Endodermal cell (in vitro differentiated cells): ENCODE measurements around the gene KIRREL3. TPM values are rescaled to one million over a fixed set of nuclear protein-coding genes. Genes with fewer than 3 reads are reported as not detected.
A peak's percentile ranks its signal among the peaks of the same experiment; 100 is the strongest.

Source experiments
- DNase-seq: peaks from one replicate; pipeline ENCODE4 v3.0.0-alpha.2; 2017
- H3K27ac ChIP-seq: 2 replicates; pipeline ENCODE4 v1.5.1; 2013; ENCODE audit warnings: mild to moderate bottlenecking, low read depth, low read length, moderate library complexity
- H3K27me3 ChIP-seq: 2 replicates; pipeline ENCODE4 v1.6.1; 2013; ENCODE audit warnings: mild to moderate bottlenecking, low read length, moderate library complexity; ENCODE audit not compliant: insufficient read depth, control insufficient read depth, poor library complexity, severe bottlenecking
- H3K36me3 ChIP-seq: 2 replicates; pipeline ENCODE4 v1.7.0; 2013; ENCODE audit warnings: mild to moderate bottlenecking, low read length, moderate library complexity; ENCODE audit not compliant: control insufficient read depth, insufficient read depth
- H3K4me1 ChIP-seq: one replicate; pipeline ENCODE4 v1.7.0; 2013; ENCODE audit warnings: low read length; ENCODE audit not compliant: control insufficient read depth, insufficient read depth
- H3K4me3 ChIP-seq: 2 replicates; pipeline ENCODE4 v1.5.1; 2013; ENCODE audit warnings: mild to moderate bottlenecking, low read length, moderate library complexity
- H3K9ac ChIP-seq: 2 replicates; pipeline ENCODE4 v1.6.1; 2013; ENCODE audit warnings: mild to moderate bottlenecking, low read length, moderate library complexity; ENCODE audit not compliant: poor library complexity, severe bottlenecking; ENCODE audit errors: extremely low read depth
- H3K9me3 ChIP-seq: 2 replicates; pipeline ENCODE4 v1.6.1; 2013; ENCODE audit warnings: mild to moderate bottlenecking, low read length, moderate library complexity; ENCODE audit not compliant: control insufficient read depth
- H3K27ac Mint-ChIP-seq: 2 replicates; pipeline ENCODE4 v1.8.0; 2020; ENCODE audit warnings: mixed read lengths
- H3K27me3 Mint-ChIP-seq: 2 replicates; pipeline ENCODE4 v1.8.0; 2021; ENCODE audit warnings: mild to moderate bottlenecking, mixed read lengths; ENCODE audit not compliant: insufficient read depth
- H3K36me3 Mint-ChIP-seq: 2 replicates; pipeline ENCODE4 v1.8.0; 2020; ENCODE audit warnings: low read depth, mixed read lengths
- H3K4me1 Mint-ChIP-seq: 2 replicates; pipeline ENCODE4 v1.8.0; 2020; ENCODE audit warnings: mixed read lengths
- H3K4me3 Mint-ChIP-seq: 2 replicates; pipeline ENCODE4 v1.8.0; 2020; ENCODE audit warnings: mild to moderate bottlenecking, moderate library complexity, mixed read lengths
- H3K9me3 Mint-ChIP-seq: 2 replicates; pipeline ENCODE4 v1.8.0; 2020; ENCODE audit warnings: mild to moderate bottlenecking, mixed read lengths
- CTCF ChIP-seq: fragments of 200-600 bp; sonication (generic); conservative IDR thresholded peaks from 2 replicates; pipeline ENCODE4 v1.5.0; 2021; ENCODE audit warnings: antibody characterized with exemption, mild to moderate bottlenecking
- WGBS, 2 experiments: methylation state at CpG; one replicate each; pipeline versions ENCODE4 v1.1.5 to v1.1.7; 2013; ENCODE audit warnings: missing lambda C conversion rate in 2 of 2, mixed read lengths in 1 of 2; ENCODE audit not compliant: insufficient coverage in 1 of 2, insufficient read length in 1 of 2; 5-methylcytosine and 5-hydroxymethylcytosine counted together
- total RNA-seq, 2 donors: library from RNA; stranded (reverse); fragmentation: NEBNext Ultra II Directional in 1 of 2; extraction: Animal tissue kit (Norgen Biotek cat#: 25700) in 1 of 2; gene quantifications; 2 replicates in 1 of 2; 3 replicates in 1 of 2; pipeline ENCODE4 v1.2.1, GENCODE V29; 2021

The KIRREL3 gene
- total RNA-seq, 2 donors from 2014 or later: 1.1 to 1.4 TPM

GRCh38 chr11:126971305-126971704 lies 29.3 kb downstream of the KIRREL3 start:
- peaks cover 17% of the 10 kb centered on the region for H3K27me3 Mint-ChIP-seq
- WGBS, 2 experiments: 85 to 93% methylated on average over 5 of the region's 5 CpGs
- TF ChIP-seq CTCF: no peak

GRCh38 chr11:126969865-126970479 lies 30.6 kb downstream of the KIRREL3 start:
- no peak overlapping the region for H3K4me3 Mint-ChIP-seq
- Histone ChIP-seq H3K27me3 (peaks cover 5% of the 10 kb centered on the region), H3K9me3 (no peaks in the 10 kb centered on the region), H3K36me3 (no peaks in the 10 kb centered on the region), H3K27ac (no peak overlapping the region), H3K9ac (no peak overlapping the region), H3K4me1 (no peaks in the 10 kb centered on the region), H3K4me3 (no peak overlapping the region)
- DNase-seq: peak; percentile 58
- H3K9me3 Mint-ChIP-seq: peaks cover 9% of the 10 kb centered on the region
- peaks cover 13% of the 10 kb centered on the region for H3K4me1 Mint-ChIP-seq
- H3K27me3 Mint-ChIP-seq: peaks cover 17% of the 10 kb centered on the region
- peak; percentile 76 for TF ChIP-seq CTCF
- H3K36me3 Mint-ChIP-seq: no peaks in the 10 kb centered on the region
- H3K27ac Mint-ChIP-seq: no peak overlapping the region
- 38 to 61% methylated on average over 5 to 6 of the region's 6 CpGs for WGBS, 2 experiments

More at GRCh38 chr11:126971305-126971704, 29.3 kb downstream of the KIRREL3 start:
- no peaks in the 10 kb centered on the region for H3K9me3 ChIP-seq
- no peak for DNase-seq
- Mint-ChIP-seq H3K27ac (no peak overlapping the region), H3K9me3 (peaks cover 9% of the 10 kb centered on the region), H3K4me1 (peaks cover 10% of the 10 kb centered on the region), H3K36me3 (no peaks in the 10 kb centered on the region), H3K4me3 (no peak overlapping the region)
- peaks cover 5% of the 10 kb centered on the region for H3K27me3 ChIP-seq
- H3K36me3 ChIP-seq: no peaks in the 10 kb centered on the region
- H3K27ac ChIP-seq: no peak overlapping the region
- no peaks in the 10 kb centered on the region for H3K4me1 ChIP-seq
- H3K9ac ChIP-seq: no peak overlapping the region
- H3K4me3 ChIP-seq: no peak overlapping the region

GRCh38 chr11:126968915-126969314 lies 31.7 kb downstream of the KIRREL3 start:
- Mint-ChIP-seq H3K4me3 (peak overlapping the region; percentile 23), H3K27ac (no peak overlapping the region), H3K4me1 (peaks cover 22% of the 10 kb centered on the region), H3K36me3 (no peaks in the 10 kb centered on the region), H3K27me3 (peaks cover 17% of the 10 kb centered on the region), H3K9me3 (peaks cover 9% of the 10 kb centered on the region)
- H3K4me1 ChIP-seq: peaks cover 4% of the 10 kb centered on the region
- peak; percentile 71 for TF ChIP-seq CTCF
- no peak overlapping the region for H3K4me3 ChIP-seq
- WGBS, 2 experiments: 61 to 68% methylated on average over 5 to 14 of the region's 14 CpGs
- H3K27ac ChIP-seq: no peak overlapping the region
- peaks cover 5% of the 10 kb centered on the region for H3K27me3 ChIP-seq
- no peaks in the 10 kb centered on the region for H3K36me3 ChIP-seq
- peak; percentile 84 for DNase-seq
- H3K9ac ChIP-seq: no peak overlapping the region
- no peaks in the 10 kb centered on the region for H3K9me3 ChIP-seq
